Measurements from ENCODE around the gene TOLLIP.
"Not testable (repeated sequence)": the region's sequence is repeated elsewhere in the genome, so short reads cannot be mapped to it uniquely, and the experiment has no call there.

Gene TOLLIP

GRCh38 chr11:1343391-1344055 lies 34.1 kb upstream of the TOLLIP start:
- DNase-seq = no peak

- no peak for DNase-seq
Observed at GRCh38 chr11:1342946-1343345, 33.5 kb upstream of the TOLLIP start.

DNA sequence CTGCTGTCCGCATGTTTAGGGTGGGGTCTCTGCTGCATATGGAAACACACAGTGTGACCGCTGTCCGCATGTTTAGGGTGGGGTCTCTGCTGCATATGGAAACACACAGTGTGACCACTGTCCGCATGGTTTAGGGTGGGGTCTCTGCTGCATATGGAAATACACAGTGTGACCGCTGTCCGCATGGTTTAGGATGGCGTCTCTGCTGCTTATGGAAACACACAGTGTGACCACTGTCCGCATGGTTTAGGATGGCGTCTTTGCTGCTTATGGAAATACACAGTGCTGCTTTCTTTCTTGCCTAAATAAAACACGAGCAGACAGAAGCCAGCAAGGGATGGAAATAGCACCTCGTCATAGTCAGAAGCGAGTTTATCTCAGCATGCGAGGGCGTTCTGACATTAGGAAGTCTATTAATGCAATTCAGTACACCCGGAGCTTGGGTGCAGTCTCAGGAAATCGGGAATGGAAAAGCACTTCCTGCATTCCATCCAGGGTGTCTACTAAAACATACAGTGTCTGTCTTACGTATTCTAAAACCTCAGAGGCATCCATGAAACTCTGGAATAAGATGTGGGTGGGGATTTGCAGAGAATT lies 32.6 kb upstream of the TOLLIP start:
- DNase-seq = no peak

DNA sequence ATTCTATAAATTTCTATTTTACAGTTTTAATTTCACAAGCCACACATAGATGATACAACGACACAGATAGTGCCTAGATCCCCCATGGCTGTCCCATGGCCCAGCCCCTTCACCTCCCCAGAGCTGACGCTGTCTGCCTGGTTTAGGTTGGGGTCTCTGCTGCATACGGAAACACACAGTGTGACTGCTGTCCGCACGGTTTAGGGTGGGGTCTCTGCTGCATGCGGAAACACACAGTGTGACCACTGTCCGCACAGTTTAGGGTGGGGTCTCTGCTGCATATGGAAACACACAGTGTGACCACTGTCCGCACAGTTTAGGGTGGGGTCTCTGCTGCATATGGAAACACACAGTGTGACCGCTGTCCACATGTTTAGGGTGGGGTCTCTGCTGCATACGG lies 31.8 kb upstream of the TOLLIP start:
- DNase-seq = not testable (repeated sequence)

GRCh38 chr11:1340111-1340510 lies 30.7 kb upstream of the TOLLIP start:
- no peak for DNase-seq

- peak; percentile 30 for DNase-seq
Observed at GRCh38 chr11:1339066-1339675, 29.7 kb upstream of the TOLLIP start.

- DNase-seq = peak; percentile 19
Observed at GRCh38 chr11:1338201-1339065, 29.0 kb upstream of the TOLLIP start.

DNA sequence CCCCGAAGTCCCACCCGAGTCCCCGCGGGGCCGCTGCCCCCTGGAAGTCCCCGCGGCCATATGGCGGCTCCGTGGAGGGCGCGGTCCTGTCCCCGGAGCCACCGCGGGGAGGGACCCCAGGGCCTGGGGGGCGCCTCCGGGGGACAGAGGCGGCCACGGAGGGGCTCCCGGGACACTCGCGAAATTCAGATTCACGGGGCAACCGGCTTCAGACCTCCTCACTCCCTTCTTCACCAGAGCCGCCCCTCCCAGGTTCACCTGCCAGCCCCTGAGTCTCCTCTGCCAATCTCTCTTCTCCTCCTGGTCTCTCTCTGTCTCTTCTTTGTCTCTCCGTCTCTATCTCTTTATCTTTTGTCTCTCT lies 28.2 kb upstream of the TOLLIP start:
- no peak for DNase-seq

- DNase-seq = peak; percentile 64
Observed at GRCh38 chr11:1336836-1337646, 27.6 kb upstream of the TOLLIP start.

DNA sequence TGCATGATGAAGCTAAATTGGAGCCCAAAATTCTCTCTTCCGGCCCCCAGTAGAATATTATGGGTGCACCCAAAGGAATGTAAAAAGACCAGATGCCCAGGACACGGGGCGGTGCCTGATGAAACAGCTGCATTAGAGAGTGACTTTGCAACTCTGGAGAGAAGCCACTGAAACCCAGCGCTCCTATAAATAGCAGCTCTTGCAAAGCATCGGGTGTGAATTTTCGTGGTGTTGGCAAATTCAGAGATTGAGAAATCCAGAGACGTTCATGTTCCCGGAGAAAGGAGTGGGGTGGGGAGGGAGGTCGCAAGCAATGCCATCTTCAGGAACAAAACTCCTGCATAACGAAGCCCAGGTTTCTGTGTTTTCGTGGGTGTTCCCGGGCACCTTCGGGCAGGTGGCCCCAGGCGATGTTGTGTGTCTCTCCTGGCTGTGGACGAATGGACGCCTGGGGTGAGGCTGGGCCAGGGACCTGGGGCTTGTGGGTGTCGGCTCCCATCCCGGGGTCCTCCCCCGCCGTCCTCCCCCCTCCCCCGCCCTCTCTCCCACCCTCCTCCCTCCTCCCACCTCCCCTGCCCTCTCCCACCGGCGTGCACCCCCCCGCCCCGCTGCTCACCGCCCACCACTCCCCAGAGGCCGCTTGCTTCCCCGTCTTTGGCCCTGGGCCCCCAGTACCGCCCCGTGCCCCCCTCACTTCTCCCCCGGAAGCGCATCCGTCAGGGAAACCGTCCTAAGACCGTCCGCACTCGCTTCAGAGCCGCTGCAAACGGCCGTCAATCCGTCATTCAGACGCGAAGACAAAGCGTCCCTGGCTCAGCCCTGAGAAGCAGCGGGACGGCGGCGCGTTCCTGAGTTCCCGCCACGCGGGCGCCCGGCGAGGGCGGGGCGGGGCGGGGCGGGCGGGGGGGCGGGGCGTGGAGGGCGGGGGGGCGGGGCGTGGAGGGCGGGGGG lies 26.7 kb upstream of the TOLLIP start:
- peak; percentile 54 for DNase-seq

DNA sequence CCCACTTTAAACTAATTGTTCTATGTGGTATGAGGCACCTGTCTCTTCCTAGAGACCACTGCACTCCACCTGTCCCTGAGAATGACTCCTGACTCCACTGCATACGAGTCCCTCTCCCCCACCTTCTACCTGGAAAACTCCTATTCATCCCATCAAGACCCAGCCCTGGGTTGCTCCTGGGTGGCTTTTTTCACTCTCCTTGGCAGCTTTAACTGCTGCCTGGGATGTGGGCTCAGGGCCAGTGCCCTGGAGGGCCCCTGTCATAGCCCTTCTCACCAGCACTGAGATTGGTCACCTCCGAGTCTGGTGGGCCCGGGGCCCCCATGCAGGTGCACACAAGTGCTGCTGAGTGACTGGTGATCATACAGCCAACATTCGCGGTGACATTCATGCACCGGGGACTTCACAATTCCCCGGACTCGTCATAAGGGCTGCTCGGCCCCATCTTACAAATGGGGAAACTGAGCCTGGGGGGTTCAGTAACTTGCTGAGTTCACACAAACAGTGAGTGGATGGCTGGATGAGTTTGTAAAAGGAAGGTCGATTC lies 25.9 kb upstream of the TOLLIP start:
- DNase-seq = no peak

- DNase-seq = no peak
Observed at GRCh38 chr11:1333860-1334259, 24.4 kb upstream of the TOLLIP start.

GRCh38 chr11:1333091-1333772 lies 23.8 kb upstream of the TOLLIP start:
- DNase-seq = no peak

- no peak for DNase-seq
Observed at GRCh38 chr11:1330473-1330872, 21.0 kb upstream of the TOLLIP start.

DNA sequence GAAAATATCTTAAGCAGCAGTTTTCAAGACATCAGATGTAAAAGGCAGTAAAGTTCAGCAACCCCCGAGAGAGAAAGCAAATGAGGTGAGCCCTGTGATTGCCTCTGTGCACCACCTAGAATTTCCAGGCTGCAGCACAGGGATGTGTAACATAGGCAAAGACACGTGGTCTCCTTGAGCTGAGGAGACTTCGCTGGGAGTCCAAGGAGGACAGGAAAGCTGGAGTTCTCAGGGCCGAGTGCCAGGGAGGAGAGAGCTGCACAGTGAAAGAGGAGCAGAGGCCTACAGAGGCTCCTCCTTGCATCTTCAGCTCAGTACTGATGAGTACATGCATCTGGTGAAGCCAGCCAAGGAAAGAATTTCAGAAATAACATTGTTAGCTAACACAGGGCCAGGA lies 17.6 kb upstream of the TOLLIP start:
- no peak for DNase-seq

DNA sequence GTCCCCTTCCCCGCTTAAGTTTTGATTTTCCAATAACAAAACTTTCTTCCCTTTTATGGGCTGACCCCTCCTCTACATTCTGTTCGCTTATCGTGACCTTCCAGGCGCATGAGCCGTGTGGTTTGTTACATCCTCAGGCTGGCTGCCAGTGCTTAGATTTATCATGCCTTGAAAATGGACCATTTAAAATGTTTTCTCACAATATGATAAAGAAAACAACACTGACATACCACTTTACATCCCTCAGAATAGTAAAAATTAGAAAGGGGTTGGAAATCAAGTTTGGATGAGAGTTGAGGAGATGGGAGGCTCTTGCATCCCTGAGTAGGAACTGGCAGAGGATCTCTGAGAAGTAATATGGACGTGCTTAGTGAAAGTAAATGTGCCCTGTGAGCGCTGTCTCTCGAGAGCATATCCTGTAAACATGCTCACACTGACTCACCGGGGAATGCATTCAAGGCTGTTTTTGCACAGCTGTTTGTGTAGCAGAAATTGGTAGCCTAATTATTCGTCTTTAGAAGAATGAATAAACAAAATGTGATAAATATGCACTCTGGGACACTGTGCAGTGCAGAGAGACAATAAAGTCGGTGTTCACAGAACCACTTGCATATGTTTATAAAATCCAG lies 17.1 kb upstream of the TOLLIP start:
- DNase-seq = no peak

DNA sequence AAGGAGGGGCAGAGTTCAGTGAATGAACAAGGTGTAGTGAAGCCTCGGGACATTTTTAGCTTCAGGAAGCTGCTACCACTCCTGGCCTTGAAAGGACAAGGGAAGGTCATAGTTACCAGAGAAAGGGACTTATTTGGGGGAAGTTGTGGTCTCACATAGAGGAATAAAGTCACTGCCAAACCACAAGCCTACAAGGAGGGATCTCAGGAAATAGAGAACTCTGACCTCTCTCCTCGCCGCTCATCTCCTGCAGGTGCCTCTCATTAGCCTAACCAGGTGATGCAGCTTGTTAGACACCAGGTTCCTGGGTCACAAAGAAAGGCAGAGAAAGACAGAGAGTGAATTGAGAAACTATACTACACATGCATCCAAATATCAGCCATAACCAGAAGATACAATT lies 14.3 kb upstream of the TOLLIP start:
- no peak for DNase-seq

GRCh38 chr11:1317993-1318392 lies 8.6 kb upstream of the TOLLIP start:
- no peak for DNase-seq

DNA sequence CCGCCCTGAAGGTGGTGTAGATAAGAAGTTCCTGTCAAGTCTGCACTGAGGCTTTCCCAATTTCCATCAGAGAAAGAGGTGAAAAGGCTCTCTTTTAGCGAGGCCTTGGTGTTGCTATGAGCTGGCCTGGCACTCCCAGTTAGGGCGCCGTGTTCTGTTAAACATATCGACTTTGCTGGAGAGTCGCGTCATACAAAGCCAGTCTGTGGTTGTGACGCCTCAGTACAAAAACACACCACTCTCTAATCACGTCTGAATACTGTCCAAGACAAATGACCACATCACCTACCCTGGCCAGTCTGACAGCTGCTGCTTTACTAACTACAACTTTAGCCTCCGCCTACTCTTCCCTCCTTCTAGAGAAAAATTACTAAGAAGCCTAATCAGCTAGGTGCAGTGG lies 8.0 kb upstream of the TOLLIP start:
- DNase-seq = no peak

Data from retina (tissue), 1 donor.